Astrocyte of the cerebellum (primary cell): Measurements from ENCODE around the gene HMBS.

Experiments
- DNase-seq: peaks from one replicate; pipeline ENCODE4 v3.0.0-alpha.2; 2011; ENCODE audit warnings: low read depth
- H3K4me3 ChIP-seq: 2 replicates; pipeline ENCODE4 v1.5.1; 2011; ENCODE audit warnings: mild to moderate bottlenecking, low read depth, low read length, moderate library complexity
- in situ Hi-C: cut with HindIII; loops from 2 replicates; pipeline ENCODE4 v1.10.0; 2017; ENCODE audit warnings: low sequenced_read_pairs
- TF ChIP-seq, protein P1 (sequence below): IDR thresholded peaks from 2 replicates; pipeline ENCODE4 v1.5.1; 2012; ENCODE audit warnings: low read length, low read depth, moderate library complexity, mild to moderate bottlenecking; ENCODE audit errors: missing control alignments

The HMBS gene

DNA sequence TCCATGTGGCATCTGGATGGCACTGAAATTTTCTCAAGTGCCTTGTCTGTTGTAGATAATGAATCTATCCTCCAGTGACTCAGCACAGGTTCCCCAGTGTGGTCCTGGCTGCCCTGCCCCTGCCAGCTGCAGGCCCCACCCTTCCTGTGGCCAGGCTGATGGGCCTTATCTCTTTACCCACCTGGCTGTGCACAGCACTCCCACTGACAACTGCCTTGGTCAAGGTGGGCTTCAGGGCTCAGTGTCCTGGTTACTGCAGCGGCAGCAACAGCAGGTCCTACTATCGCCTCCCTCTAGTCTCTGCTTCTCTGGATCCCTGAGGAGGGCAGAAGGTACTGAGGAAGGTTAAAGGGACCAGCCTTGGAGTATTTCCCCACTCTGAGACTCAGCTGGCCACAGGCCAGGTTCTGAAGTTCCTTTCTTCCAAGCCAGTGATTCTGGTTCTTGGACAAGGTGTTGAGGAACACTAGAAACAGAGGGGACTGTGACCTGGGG lies 3.1 kb downstream of the HMBS start:
- in situ Hi-C loops, result no loop called here
- H3K4me3 ChIP-seq, result no peak overlapping the region
- DNase-seq, result no peak
- TF ChIP-seq, protein P1, sequence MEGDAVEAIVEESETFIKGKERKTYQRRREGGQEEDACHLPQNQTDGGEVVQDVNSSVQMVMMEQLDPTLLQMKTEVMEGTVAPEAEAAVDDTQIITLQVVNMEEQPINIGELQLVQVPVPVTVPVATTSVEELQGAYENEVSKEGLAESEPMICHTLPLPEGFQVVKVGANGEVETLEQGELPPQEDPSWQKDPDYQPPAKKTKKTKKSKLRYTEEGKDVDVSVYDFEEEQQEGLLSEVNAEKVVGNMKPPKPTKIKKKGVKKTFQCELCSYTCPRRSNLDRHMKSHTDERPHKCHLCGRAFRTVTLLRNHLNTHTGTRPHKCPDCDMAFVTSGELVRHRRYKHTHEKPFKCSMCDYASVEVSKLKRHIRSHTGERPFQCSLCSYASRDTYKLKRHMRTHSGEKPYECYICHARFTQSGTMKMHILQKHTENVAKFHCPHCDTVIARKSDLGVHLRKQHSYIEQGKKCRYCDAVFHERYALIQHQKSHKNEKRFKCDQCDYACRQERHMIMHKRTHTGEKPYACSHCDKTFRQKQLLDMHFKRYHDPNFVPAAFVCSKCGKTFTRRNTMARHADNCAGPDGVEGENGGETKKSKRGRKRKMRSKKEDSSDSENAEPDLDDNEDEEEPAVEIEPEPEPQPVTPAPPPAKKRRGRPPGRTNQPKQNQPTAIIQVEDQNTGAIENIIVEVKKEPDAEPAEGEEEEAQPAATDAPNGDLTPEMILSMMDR, result no peak

DNA sequence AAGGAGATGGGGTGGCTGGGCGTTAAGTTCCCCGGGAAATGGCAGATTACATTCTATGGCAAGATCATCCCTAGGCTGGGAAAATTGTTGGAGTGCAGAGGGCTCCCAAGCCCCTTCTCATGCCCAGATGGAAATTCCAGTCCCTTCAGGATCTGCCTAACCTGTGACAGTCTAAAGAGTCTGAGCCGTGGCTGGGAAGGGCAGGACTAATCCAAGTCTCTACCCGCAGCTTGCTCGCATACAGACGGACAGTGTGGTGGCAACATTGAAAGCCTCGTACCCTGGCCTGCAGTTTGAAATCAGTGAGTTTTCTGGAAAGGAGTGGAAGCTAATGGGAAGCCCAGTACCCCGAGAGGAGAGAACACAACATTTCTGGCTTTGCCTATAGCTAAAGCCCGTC lies 3.7 kb downstream of the HMBS start:
- H3K4me3 ChIP-seq, result no peak overlapping the region
- DNase-seq, result no peak
- in situ Hi-C loops, result no loop called here
- TF ChIP-seq, protein P1, result no peak

DNA sequence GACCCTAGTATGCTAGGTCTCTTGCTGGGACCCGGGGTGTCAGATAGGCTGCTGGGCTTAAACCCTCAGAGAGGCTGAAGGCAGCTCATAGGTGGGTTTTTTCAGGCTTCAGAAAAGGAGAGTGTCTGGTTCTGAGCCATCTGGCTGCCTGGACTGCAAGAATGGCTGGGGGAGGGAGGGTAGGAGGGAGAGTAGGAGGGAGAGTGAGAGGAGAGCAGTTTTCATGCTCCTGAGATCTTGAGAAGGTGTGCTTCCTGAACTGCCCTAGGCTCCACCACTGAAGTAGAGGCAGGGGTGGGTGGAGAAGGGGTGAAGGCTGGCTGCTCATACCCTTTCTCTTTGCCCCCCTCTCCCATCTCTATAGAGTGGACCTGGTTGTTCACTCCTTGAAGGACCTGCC lies 4.6 kb downstream of the HMBS start:
- DNase-seq, result no peak
- no peak overlapping the region for H3K4me3 ChIP-seq
- TF ChIP-seq, protein P1, result no peak
- in situ Hi-C loops, result no loop called here

DNA sequence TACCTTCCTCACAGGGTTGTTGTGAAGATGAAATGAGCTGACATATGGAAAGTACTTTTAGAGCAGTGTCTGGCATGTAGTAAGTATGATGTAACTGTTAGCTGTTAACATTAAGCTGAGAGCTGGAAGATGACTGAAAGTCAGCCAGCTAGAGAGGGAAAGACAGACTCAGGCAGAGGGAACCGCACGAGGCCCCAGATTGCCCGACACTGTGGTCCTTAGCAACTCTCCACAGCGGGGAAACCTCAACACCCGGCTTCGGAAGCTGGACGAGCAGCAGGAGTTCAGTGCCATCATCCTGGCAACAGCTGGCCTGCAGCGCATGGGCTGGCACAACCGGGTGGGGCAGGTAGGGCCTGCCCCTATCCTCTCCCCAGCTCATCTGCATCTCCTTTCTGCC lies 6.5 kb downstream of the HMBS start:
- in situ Hi-C loops, result no loop called here

DNA sequence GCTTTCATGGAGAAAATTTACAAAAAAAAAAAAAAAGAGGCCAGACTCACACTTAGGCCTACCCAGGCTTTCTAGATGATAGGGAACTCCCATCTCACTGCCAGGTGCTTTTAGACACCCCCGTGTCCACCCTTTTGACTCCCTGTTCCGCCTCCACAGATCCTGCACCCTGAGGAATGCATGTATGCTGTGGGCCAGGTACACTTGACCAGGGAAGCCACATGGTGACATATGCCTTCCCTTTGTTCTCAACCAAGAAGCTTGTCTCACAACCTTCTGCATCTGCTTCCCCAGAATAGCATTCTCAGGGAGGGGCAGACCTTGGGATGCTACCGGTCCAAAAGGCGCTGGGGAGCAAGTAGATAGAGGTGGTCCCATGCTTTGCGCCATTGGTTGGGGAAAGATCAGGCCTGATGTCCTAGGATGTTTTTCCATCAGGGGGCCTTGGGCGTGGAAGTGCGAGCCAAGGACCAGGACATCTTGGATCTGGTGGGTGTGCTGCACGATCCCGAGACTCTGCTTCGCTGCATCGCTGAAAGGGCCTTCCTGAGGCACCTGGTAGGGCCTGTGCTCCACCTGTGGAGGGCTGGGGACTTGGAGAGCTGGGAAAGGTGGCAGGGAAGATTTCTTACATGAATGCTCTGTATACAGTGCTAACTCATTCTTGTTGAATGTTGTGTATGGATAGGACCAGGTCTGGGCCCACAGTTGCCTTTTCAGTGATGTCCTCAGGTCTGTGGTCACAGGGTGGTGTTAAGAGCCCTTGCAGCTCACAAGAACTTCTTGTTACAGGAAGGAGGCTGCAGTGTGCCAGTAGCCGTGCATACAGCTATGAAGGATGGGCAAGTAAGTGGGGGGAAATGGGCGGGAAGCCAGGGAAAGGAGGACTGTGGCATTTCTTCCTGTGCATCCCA lies 7.5 kb downstream of the HMBS start:
- TF ChIP-seq, protein P1, result no peak
- H3K4me3 ChIP-seq, result peak overlapping the region; percentile 73
- in situ Hi-C loops, result no loop called here
- DNase-seq, result no peak

More for the DNA sequence above, 6.5 kb downstream of the HMBS start:
- no peak overlapping the region for H3K4me3 ChIP-seq
- DNase-seq, result no peak
- TF ChIP-seq, protein P1, result no peak

DNA sequence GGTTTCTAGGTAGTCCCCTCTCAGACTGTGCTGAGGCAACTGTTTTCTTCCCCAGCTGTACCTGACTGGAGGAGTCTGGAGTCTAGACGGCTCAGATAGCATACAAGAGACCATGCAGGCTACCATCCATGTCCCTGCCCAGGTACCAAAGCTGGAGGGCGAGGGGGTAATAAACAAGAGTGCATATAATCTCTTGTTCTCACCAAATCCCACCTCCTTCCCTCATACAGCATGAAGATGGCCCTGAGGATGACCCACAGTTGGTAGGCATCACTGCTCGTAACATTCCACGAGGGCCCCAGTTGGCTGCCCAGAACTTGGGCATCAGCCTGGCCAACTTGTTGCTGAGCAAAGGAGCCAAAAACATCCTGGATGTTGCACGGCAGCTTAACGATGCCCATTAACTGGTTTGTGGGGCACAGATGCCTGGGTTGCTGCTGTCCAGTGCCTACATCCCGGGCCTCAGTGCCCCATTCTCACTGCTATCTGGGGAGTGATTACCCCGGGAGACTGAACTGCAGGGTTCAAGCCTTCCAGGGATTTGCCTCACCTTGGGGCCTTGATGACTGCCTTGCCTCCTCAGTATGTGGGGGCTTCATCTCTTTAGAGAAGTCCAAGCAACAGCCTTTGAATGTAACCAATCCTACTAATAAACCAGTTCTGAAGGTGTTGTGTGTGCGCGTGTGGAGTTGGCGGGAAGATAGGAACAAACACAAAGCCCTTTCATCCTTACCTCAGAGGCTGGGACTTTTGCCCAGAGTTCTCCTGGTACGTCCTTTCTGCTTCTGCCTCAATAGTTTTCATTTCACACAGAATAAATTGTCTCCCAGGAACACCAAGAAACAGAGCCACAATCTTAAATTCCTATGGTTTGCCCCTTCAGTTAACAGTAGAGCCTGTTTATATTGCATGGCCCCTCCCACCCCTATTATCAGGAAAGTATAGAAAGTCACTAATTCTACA lies 8.5 kb downstream of the HMBS start:
- TF ChIP-seq, protein P1, result no peak
- peak overlapping the region; percentile 73 for H3K4me3 ChIP-seq
- in situ Hi-C loops, result no loop called here
- DNase-seq, result peak; percentile 81
